Natural killer cell treated with Interleukin-12 subunit alpha and Interleukin-12 subunit beta and Interleukin-15 and Interleukin-18, amount 100 ng/mL, for 72 hours (primary cell): ENCODE data around the gene CYP1A2. TPM values are rescaled to one million over a fixed set of nuclear protein-coding genes. Genes with fewer than 3 reads are reported as not detected.
A peak's percentile ranks its signal among the peaks of the same experiment; 100 is the strongest.

Experiments used
- ATAC-seq, 2 donors: fragments of 150-1000 bp; cut with Tn5 transposase in 1 of 2; sonication (Bioruptor Pico), chemical (Tn5 transposase) in 1 of 2; 2 replicates each; pipeline ENCODE4 v1.10.0; 2021
- DNase-seq: peaks from one replicate; pipeline ENCODE4 v3.0.0; 2022; ENCODE audit warnings: low spot score
- H3K27ac Mint-ChIP-seq, 2 donors: 1 replicate in 1 of 2; 2 replicates in 1 of 2; pipeline ENCODE4 v1.8.0; 2022; ENCODE audit warnings: mixed read lengths in 2 of 2, mild to moderate bottlenecking in 1 of 2, moderate library complexity in 1 of 2
- H3K27me3 Mint-ChIP-seq, 2 donors: 1 replicate in 1 of 2; 2 replicates in 1 of 2; pipeline ENCODE4 v1.8.0; 2022; ENCODE audit warnings: mixed read lengths in 2 of 2
- H3K36me3 Mint-ChIP-seq: one replicate; pipeline ENCODE4 v1.8.0; 2022; ENCODE audit warnings: mixed read lengths
- H3K4me1 Mint-ChIP-seq, 2 donors: 1 replicate in 1 of 2; 2 replicates in 1 of 2; pipeline ENCODE4 v1.8.0; 2022; ENCODE audit warnings: low read depth in 2 of 2, mixed read lengths in 2 of 2, mild to moderate bottlenecking in 1 of 2
- H3K4me3 Mint-ChIP-seq: one replicate; pipeline ENCODE4 v1.8.0; 2022; ENCODE audit warnings: mixed read lengths
- H3K9me3 Mint-ChIP-seq: 2 replicates; pipeline ENCODE4 v1.8.0; 2022; ENCODE audit warnings: mixed read lengths
- total RNA-seq, 2 donors: library from RNA; stranded (reverse); gene quantifications; one replicate each; pipeline ENCODE4 v1.2.3, GENCODE V29; 2022

The CYP1A2 gene
- total RNA-seq, 2 donors from 2014 or later, result not detected

GRCh38 chr15:74775132-74775562 is 26.5 kb downstream of the CYP1A2 start:
- H3K36me3 Mint-ChIP-seq, result no peaks in the 10 kb centered on the region
- H3K27ac Mint-ChIP-seq, result peak overlapping the region; percentile 100
- no peak for ATAC-seq
- DNase-seq, result peak; percentile 25
- no peaks in the 10 kb centered on the region for H3K9me3 Mint-ChIP-seq
- no peaks in the 10 kb centered on the region for H3K27me3 Mint-ChIP-seq
- no peak overlapping the region for H3K4me3 Mint-ChIP-seq
- H3K4me1 Mint-ChIP-seq, result peaks cover 48 to 58% of the 10 kb centered on the region in 2 donors

- no peaks in the 10 kb centered on the region for H3K27me3 Mint-ChIP-seq
- peaks cover 55 to 65% of the 10 kb centered on the region in 2 donors for H3K4me1 Mint-ChIP-seq
- ATAC-seq (no peak), DNase-seq (peak; percentile 32)
- H3K36me3 Mint-ChIP-seq, result no peaks in the 10 kb centered on the region
- no peaks in the 10 kb centered on the region for H3K9me3 Mint-ChIP-seq
- H3K27ac Mint-ChIP-seq, result peak overlapping the region; percentile 100
- H3K4me3 Mint-ChIP-seq, result peak overlapping the region; percentile 96
These were observed 27.2 kb downstream of the CYP1A2 start for GRCh38 chr15:74775894-74776293.

- no peaks in the 10 kb centered on the region for H3K27me3 Mint-ChIP-seq
- H3K9me3 Mint-ChIP-seq, result no peaks in the 10 kb centered on the region
- peak overlapping the region; percentile 96 for H3K4me3 Mint-ChIP-seq
- H3K27ac Mint-ChIP-seq, result peak overlapping the region; percentile 100
- DNase-seq, result peak; percentile 89
- peak; percentile 58 to 67 for ATAC-seq
- no peaks in the 10 kb centered on the region for H3K36me3 Mint-ChIP-seq
- H3K4me1 Mint-ChIP-seq, result peaks cover 63 to 68% of the 10 kb centered on the region in 2 donors
These were observed 28.4 kb downstream of the CYP1A2 start for GRCh38 chr15:74776821-74777768.

GRCh38 chr15:74777769-74778598 is 29.3 kb downstream of the CYP1A2 start:
- H3K27me3 Mint-ChIP-seq, result no peaks in the 10 kb centered on the region
- H3K9me3 Mint-ChIP-seq, result no peaks in the 10 kb centered on the region
- H3K27ac Mint-ChIP-seq, result peak overlapping the region; percentile 100
- DNase-seq (peak; percentile 49), ATAC-seq (no peak)
- H3K36me3 Mint-ChIP-seq, result no peaks in the 10 kb centered on the region
- peaks cover 63 to 68% of the 10 kb centered on the region in 2 donors for H3K4me1 Mint-ChIP-seq
- H3K4me3 Mint-ChIP-seq, result peak overlapping the region; percentile 96

GRCh38 chr15:74778599-74778970 is 29.9 kb downstream of the CYP1A2 start:
- no peaks in the 10 kb centered on the region for H3K27me3 Mint-ChIP-seq

GRCh38 chr15:74779162-74779648 is 30.6 kb downstream of the CYP1A2 start:
- peak overlapping the region; percentile 100 for H3K27ac Mint-ChIP-seq
- peak overlapping the region; percentile 96 for H3K4me3 Mint-ChIP-seq
- peaks cover 68 to 73% of the 10 kb centered on the region in 2 donors for H3K4me1 Mint-ChIP-seq
- no peaks in the 10 kb centered on the region for H3K27me3 Mint-ChIP-seq
- H3K9me3 Mint-ChIP-seq, result no peaks in the 10 kb centered on the region
- no peak for ATAC-seq
- no peak for DNase-seq
- H3K36me3 Mint-ChIP-seq, result no peaks in the 10 kb centered on the region

More at GRCh38 chr15:74778599-74778970, 29.9 kb downstream of the CYP1A2 start:
- peak overlapping the region; percentile 96 for H3K4me3 Mint-ChIP-seq
- H3K27ac Mint-ChIP-seq, result peak overlapping the region; percentile 100
- peaks cover 67 to 68% of the 10 kb centered on the region in 2 donors for H3K4me1 Mint-ChIP-seq
- DNase-seq (peak; percentile 41), ATAC-seq (no peak)
- H3K9me3 Mint-ChIP-seq, result no peaks in the 10 kb centered on the region
- H3K36me3 Mint-ChIP-seq, result no peaks in the 10 kb centered on the region

- Mint-ChIP-seq H3K36me3 (peaks cover 6% of the 10 kb centered on the region), H3K27me3 (no peaks in the 10 kb centered on the region), H3K4me3 (peak overlapping the region; percentile 96), H3K4me1 (peaks cover 72 to 84% of the 10 kb centered on the region in 2 donors), H3K9me3 (no peaks in the 10 kb centered on the region), H3K27ac (peak overlapping the region; percentile 100)
- DNase-seq (no peak), ATAC-seq (peak; percentile 36 to 37)
These were observed 32.1 kb downstream of the CYP1A2 start for GRCh38 chr15:74780523-74781430.

- Mint-ChIP-seq H3K27me3 (no peaks in the 10 kb centered on the region), H3K4me3 (peak within 1 kb of the TSS; percentile 96), H3K27ac (peak within 1 kb of the TSS; percentile 100), H3K4me1 (peaks cover 75 to 82% of the 10 kb centered on the region in 2 donors), H3K36me3 (peaks cover 6% of the 10 kb centered on the region), H3K9me3 (no peaks in the 10 kb centered on the region)
- DNase-seq (peak; percentile 91), ATAC-seq (peak; percentile 77 to 85)
These were observed 33.0 kb downstream of the CYP1A2 start, which contains the start of gene CSK for GRCh38 chr15:74781431-74782258. Gene CSK (plus strand): TSS chr15:74782080. CDS start chr15:74798298, 16,218 bp downstream.

GRCh38 chr15:74782259-74783071 is 33.8 kb downstream of the CYP1A2 start:
- Mint-ChIP-seq H3K9me3 (no peaks in the 10 kb centered on the region), H3K4me1 (peaks cover 73 to 81% of the 10 kb centered on the region in 2 donors), H3K36me3 (peaks cover 6% of the 10 kb centered on the region), H3K27me3 (no peaks in the 10 kb centered on the region), H3K4me3 (peak overlapping the region; percentile 87), H3K27ac (peak overlapping the region; percentile 91 to 97)
- DNase-seq (peak; percentile 78), ATAC-seq (peak; percentile 44 to 65)

GRCh38 chr15:74783072-74783807 is 34.6 kb downstream of the CYP1A2 start:
- Mint-ChIP-seq H3K4me1 (peaks cover 73 to 79% of the 10 kb centered on the region in 2 donors), H3K4me3 (peak overlapping the region; percentile 87), H3K27ac (peak overlapping the region; percentile 91 to 97), H3K27me3 (no peaks in the 10 kb centered on the region), H3K9me3 (no peaks in the 10 kb centered on the region), H3K36me3 (peaks cover 6% of the 10 kb centered on the region)
- DNase-seq (no peak), ATAC-seq (no peak)

GRCh38 chr15:74783808-74784175 is 35.1 kb downstream of the CYP1A2 start:
- peaks cover 72 to 79% of the 10 kb centered on the region in 2 donors for H3K4me1 Mint-ChIP-seq
- no peaks in the 10 kb centered on the region for H3K27me3 Mint-ChIP-seq
- ATAC-seq, result no peak
- no peaks in the 10 kb centered on the region for H3K9me3 Mint-ChIP-seq
- H3K36me3 Mint-ChIP-seq, result peaks cover 6% of the 10 kb centered on the region
- peak overlapping the region; percentile 87 for H3K4me3 Mint-ChIP-seq
- H3K27ac Mint-ChIP-seq, result peak overlapping the region; percentile 91 to 97
- DNase-seq, result no peak
